Pons (tissue), 1 donor: ENCODE results near the gene KCNK4.

ENCODE experiments used
- DNase-seq: peaks from one replicate; pipeline ENCODE4 v3.0.0-alpha.2; 2016; ENCODE audit warnings: low spot score

Gene KCNK4

GRCh38 chr11:64347193-64347867, 56.2 kb downstream of the KCNK4 start:
- no peak for DNase-seq

- DNase-seq, result no peak
Observed at GRCh38 chr11:64348383-64349024, 57.4 kb downstream of the KCNK4 start.

GRCh38 chr11:64349025-64349387, 57.9 kb downstream of the KCNK4 start:
- DNase-seq, result no peak

- DNase-seq, result no peak
Observed at GRCh38 chr11:64349404-64349803, 58.3 kb downstream of the KCNK4 start.
